Measurements from ENCODE around the gene HMGN4. TPM values are rescaled to one million over a fixed set of nuclear protein-coding genes. Genes with fewer than 3 reads are reported as not detected.
"Not testable (repeated sequence)": the region's sequence is repeated elsewhere in the genome, so short reads cannot be mapped to it uniquely, and the experiment has no call there.

The HMGN4 gene
- total RNA-seq, 1 donor from 2014 or later, result 59.5 TPM

- H3K36me3 ChIP-seq (ENCODE audit: control insufficient read depth, insufficient read depth, low read length), result no peaks in the 10 kb centered on the region
- no peaks in the 10 kb centered on the region for H3K27me3 ChIP-seq (ENCODE audit: control insufficient read depth, insufficient read depth, low read length)
- TF ChIP-seq CTCF (IDR thresholded peaks at IDR 0.05; ENCODE audit: insufficient read depth, low read length, severe bottlenecking), result no peak
- FAIRE-seq (no peak), DNase-seq (ENCODE audit: low read depth) (peak; percentile 62)
- H3K4me3 ChIP-seq (ENCODE audit: low read depth, low read length), result peak overlapping the region; percentile 53
Measured at GRCh38 chr6:26520850-26521599, 17.1 kb upstream of the HMGN4 start.

- peak; percentile 41 for TF ChIP-seq CTCF (IDR thresholded peaks at IDR 0.05; ENCODE audit: insufficient read depth, low read length, severe bottlenecking)
- H3K27me3 ChIP-seq (ENCODE audit: control insufficient read depth, insufficient read depth, low read length), result no peaks in the 10 kb centered on the region
- no peaks in the 10 kb centered on the region for H3K36me3 ChIP-seq (ENCODE audit: control insufficient read depth, insufficient read depth, low read length)
- H3K4me3 ChIP-seq (ENCODE audit: low read depth, low read length), result peak overlapping the region; percentile 53
- DNase-seq (ENCODE audit: low read depth), result peak; percentile 48
- FAIRE-seq, result no peak
Measured at GRCh38 chr6:26521600-26522391, 16.4 kb upstream of the HMGN4 start.

GRCh38 chr6:26522486-26523228, 15.5 kb upstream of the HMGN4 start:
- H3K36me3 ChIP-seq (ENCODE audit: control insufficient read depth, insufficient read depth, low read length); FAIRE-seq; H3K27me3 ChIP-seq (ENCODE audit: control insufficient read depth, insufficient read depth, low read length): not testable (repeated sequence)
- peak overlapping the region; percentile 53 for H3K4me3 ChIP-seq (ENCODE audit: low read depth, low read length)
- peak; percentile 63 for DNase-seq (ENCODE audit: low read depth)

- not testable (repeated sequence) for DNase-seq (ENCODE audit: low read depth); FAIRE-seq; H3K4me3 ChIP-seq (ENCODE audit: low read depth, low read length); H3K36me3 ChIP-seq (ENCODE audit: control insufficient read depth, insufficient read depth, low read length); H3K27me3 ChIP-seq (ENCODE audit: control insufficient read depth, insufficient read depth, low read length)
Measured at GRCh38 chr6:26524314-26524713, 13.9 kb upstream of the HMGN4 start.

- FAIRE-seq (no peak), DNase-seq (ENCODE audit: low read depth) (no peak)
- Histone ChIP-seq H3K36me3 (ENCODE audit: control insufficient read depth, insufficient read depth, low read length) (no peaks in the 10 kb centered on the region), H3K27me3 (ENCODE audit: control insufficient read depth, insufficient read depth, low read length) (no peaks in the 10 kb centered on the region), H3K4me3 (ENCODE audit: low read depth, low read length) (no peak overlapping the region)
- TF ChIP-seq CTCF (IDR thresholded peaks at IDR 0.05; ENCODE audit: insufficient read depth, low read length, severe bottlenecking), result no peak
Measured at GRCh38 chr6:26524722-26525370, 13.3 kb upstream of the HMGN4 start.

GRCh38 chr6:26525838-26526237, 12.3 kb upstream of the HMGN4 start:
- FAIRE-seq (no peak), DNase-seq (ENCODE audit: low read depth) (no peak)
- Histone ChIP-seq H3K4me3 (ENCODE audit: low read depth, low read length) (no peak overlapping the region), H3K36me3 (ENCODE audit: control insufficient read depth, insufficient read depth, low read length) (no peaks in the 10 kb centered on the region), H3K27me3 (ENCODE audit: control insufficient read depth, insufficient read depth, low read length) (no peaks in the 10 kb centered on the region)
- no peak for TF ChIP-seq CTCF (IDR thresholded peaks at IDR 0.05; ENCODE audit: insufficient read depth, low read length, severe bottlenecking)
